NCI-H1092 treated with DMSO at 0.1 percent for 48 hours (cell line): ENCODE data around the gene CATSPERZ.
A peak's percentile ranks its signal among the peaks of the same experiment; 100 is the strongest.

Experiments
- DNase-seq: peaks from one replicate; lab custom pipeline; 2025; lab: John Stamatoyannopoulos, UW

The CATSPERZ gene

GRCh38 chr11:64299847-64300648 is at the start of gene CATSPERZ:
Gene CATSPERZ, plus strand, starts transcription at chr11:64300358. Its CDS starts 53 bp downstream, at chr11:64300411.
- peak; percentile 12 for DNase-seq

- peak; percentile 65 for DNase-seq
These were observed 49.6 kb upstream of the CATSPERZ start for GRCh38 chr11:64250415-64251015.

- peak; percentile 65 for DNase-seq
These were observed 49.0 kb upstream of the CATSPERZ start, which contains the start of gene PLCB3 for GRCh38 chr11:64251016-64251752. Gene PLCB3, plus strand, starts transcription at chr11:64251530. Its CDS starts 120 bp downstream, at chr11:64251650.

GRCh38 chr11:64251753-64252002 is 48.5 kb upstream of the CATSPERZ start:
- no peak for DNase-seq

GRCh38 chr11:64252003-64252872 is 47.9 kb upstream of the CATSPERZ start:
- DNase-seq = no peak

- no peak for DNase-seq
These were observed 47.1 kb upstream of the CATSPERZ start for GRCh38 chr11:64253043-64253442.

- DNase-seq = no peak
These were observed 46.7 kb upstream of the CATSPERZ start for GRCh38 chr11:64253481-64253880.

- no peak for DNase-seq
These were observed 45.8 kb upstream of the CATSPERZ start for GRCh38 chr11:64254326-64254725.

GRCh38 chr11:64255135-64256128 is 44.7 kb upstream of the CATSPERZ start:
- DNase-seq = no peak

- DNase-seq = no peak
These were observed 43.9 kb upstream of the CATSPERZ start for GRCh38 chr11:64256300-64256699.

GRCh38 chr11:64258356-64258755 is 41.8 kb upstream of the CATSPERZ start:
- no peak for DNase-seq

- DNase-seq = no peak
These were observed 41.1 kb upstream of the CATSPERZ start for GRCh38 chr11:64258946-64259532.

- DNase-seq = no peak
These were observed 40.6 kb upstream of the CATSPERZ start for GRCh38 chr11:64259533-64260067.

- DNase-seq = no peak
These were observed 39.9 kb upstream of the CATSPERZ start for GRCh38 chr11:64260147-64260708.

GRCh38 chr11:64261556-64262080 is 38.5 kb upstream of the CATSPERZ start:
- no peak for DNase-seq

GRCh38 chr11:64262271-64263002 is 37.7 kb upstream of the CATSPERZ start:
- DNase-seq = no peak

GRCh38 chr11:64263021-64263946 is 36.9 kb upstream of the CATSPERZ start:
- no peak for DNase-seq

- no peak for DNase-seq
These were observed 36.2 kb upstream of the CATSPERZ start for GRCh38 chr11:64263947-64264317.
